Measurements from ENCODE around the gene LUZP2.

- no peak for TF ChIP-seq POLR2A (IDR thresholded peaks at IDR 0.05)
- TF ChIP-seq, protein P1, sequence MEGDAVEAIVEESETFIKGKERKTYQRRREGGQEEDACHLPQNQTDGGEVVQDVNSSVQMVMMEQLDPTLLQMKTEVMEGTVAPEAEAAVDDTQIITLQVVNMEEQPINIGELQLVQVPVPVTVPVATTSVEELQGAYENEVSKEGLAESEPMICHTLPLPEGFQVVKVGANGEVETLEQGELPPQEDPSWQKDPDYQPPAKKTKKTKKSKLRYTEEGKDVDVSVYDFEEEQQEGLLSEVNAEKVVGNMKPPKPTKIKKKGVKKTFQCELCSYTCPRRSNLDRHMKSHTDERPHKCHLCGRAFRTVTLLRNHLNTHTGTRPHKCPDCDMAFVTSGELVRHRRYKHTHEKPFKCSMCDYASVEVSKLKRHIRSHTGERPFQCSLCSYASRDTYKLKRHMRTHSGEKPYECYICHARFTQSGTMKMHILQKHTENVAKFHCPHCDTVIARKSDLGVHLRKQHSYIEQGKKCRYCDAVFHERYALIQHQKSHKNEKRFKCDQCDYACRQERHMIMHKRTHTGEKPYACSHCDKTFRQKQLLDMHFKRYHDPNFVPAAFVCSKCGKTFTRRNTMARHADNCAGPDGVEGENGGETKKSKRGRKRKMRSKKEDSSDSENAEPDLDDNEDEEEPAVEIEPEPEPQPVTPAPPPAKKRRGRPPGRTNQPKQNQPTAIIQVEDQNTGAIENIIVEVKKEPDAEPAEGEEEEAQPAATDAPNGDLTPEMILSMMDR (IDR thresholded peaks at IDR 0.05): no peak
- no peak for TF ChIP-seq POLR2AphosphoS5 (IDR thresholded peaks at IDR 0.05)
These were observed 207.9 kb downstream of the LUZP2 start for GRCh38 chr11:24704716-24705115.
